Adrenal gland (tissue), 5 donors: ENCODE results near the gene IRF8.

Experiments
- POLR2A ChIP-seq, 2 donors: fragments of 450-650 bp; IDR thresholded peaks; one replicate each; pipeline ENCODE4 v1.6.1; 2017; ENCODE audit warnings: antibody characterized with exemption in 2 of 2, mild to moderate bottlenecking in 2 of 2, moderate library complexity in 1 of 2
- TF ChIP-seq, protein P1 (sequence below), 6 experiments: fragments of 450-650 bp in 4 of 6; fragments of 200-600 bp in 2 of 6; sonication (generic) in 1 of 6; IDR thresholded peaks; 1 replicate in 5 of 6; 2 replicates in 1 of 6; pipeline versions ENCODE4 v1.5.1 to v1.8.0; 2016 to 2021; ENCODE audit warnings: antibody characterized with exemption in 6 of 6, mild to moderate bottlenecking in 2 of 6, moderate library complexity in 1 of 6
- donor health status: DM: no; HTN: no; CAD: no.

DNA sequence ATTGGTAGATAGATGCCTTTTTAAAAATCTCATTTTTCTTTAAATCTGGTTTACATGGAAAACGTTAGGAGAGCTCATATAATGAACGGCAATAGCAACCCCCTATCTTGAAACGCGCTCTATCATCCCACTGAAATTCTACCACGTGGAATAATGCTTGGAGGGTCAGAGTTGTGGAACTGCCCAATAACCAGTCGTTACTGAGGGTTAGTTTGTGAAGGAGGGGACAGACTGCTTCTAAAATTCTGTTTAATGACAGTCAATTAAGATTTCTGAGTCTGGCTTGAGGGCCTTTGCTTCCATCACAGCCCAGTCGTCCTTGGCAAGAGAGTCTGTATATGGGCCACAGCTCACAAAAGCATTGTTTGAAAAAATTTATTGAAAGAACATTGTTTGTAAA is 482 bp downstream of the IRF8 start:
- TF ChIP-seq, protein P1, sequence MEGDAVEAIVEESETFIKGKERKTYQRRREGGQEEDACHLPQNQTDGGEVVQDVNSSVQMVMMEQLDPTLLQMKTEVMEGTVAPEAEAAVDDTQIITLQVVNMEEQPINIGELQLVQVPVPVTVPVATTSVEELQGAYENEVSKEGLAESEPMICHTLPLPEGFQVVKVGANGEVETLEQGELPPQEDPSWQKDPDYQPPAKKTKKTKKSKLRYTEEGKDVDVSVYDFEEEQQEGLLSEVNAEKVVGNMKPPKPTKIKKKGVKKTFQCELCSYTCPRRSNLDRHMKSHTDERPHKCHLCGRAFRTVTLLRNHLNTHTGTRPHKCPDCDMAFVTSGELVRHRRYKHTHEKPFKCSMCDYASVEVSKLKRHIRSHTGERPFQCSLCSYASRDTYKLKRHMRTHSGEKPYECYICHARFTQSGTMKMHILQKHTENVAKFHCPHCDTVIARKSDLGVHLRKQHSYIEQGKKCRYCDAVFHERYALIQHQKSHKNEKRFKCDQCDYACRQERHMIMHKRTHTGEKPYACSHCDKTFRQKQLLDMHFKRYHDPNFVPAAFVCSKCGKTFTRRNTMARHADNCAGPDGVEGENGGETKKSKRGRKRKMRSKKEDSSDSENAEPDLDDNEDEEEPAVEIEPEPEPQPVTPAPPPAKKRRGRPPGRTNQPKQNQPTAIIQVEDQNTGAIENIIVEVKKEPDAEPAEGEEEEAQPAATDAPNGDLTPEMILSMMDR (IDR thresholded peaks at IDR 0.05) = no peak
- no peak for TF ChIP-seq POLR2A (IDR thresholded peaks at IDR 0.05)
